ENCODE measurements around the gene MGAT3. TPM values are rescaled to one million over a fixed set of nuclear protein-coding genes. Genes with fewer than 3 reads are reported as not detected.
A peak's percentile ranks its signal among the peaks of the same experiment; 100 is the strongest.
"Not testable (repeated sequence)": the region's sequence is repeated elsewhere in the genome, so short reads cannot be mapped to it uniquely, and the experiment has no call there.

MGAT3 gene
- total RNA-seq, 4 donors from 2014 or later: 1.2 to 7.1 (median 3.6) TPM

DNA sequence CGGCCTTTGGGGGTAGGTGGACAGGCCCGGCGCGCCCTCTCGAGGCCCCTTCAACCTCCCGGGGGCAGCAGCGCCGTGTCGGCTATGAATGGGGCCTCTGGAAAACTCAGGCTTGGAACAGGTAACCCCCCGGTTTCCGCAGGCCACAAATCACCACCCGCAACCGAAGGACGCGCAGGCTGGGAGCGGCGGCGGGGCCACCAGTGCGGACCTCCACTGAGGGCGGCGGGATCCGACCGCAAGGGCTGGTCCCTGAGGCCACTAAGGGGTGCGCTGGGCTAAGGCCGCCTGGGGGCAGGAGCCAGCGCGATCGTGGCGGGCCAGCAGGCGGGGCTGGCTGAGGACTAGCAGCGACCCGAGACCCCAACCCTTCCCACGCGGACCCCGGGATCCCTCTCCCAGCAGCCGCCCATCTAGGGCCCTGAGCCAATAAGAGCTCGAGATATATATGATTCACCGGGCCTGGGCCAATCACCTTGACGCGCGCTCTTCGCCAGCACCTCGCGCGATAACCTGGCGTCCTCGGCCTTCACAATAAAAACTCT is 62.9 kb downstream of the MGAT3 start:
- Histone ChIP-seq H3K36me3 (peaks cover 29 to 67% (median 54%) of the 10 kb centered on the region in 4 donors), H3K27me3 (no peaks in the 10 kb centered on the region), H3K4me1 (peaks cover 47 to 53% (median 50%) of the 10 kb centered on the region in 4 donors), H3K9me3 (no peaks in the 10 kb centered on the region), H3K27ac (replicated peaks in 1 of 4) (peak overlapping the region; percentile 99 to 100 (median 99)), H3K4me3 (peak overlapping the region; percentile 91 to 100 (median 96))
- 2% methylated on average over 11 of the region's 47 CpGs for WGBS
- TF ChIP-seq POLR2A (IDR thresholded peaks at IDR 0.05; ENCODE audit: low read depth): peak; percentile 79
- no peak for TF ChIP-seq EP300 (IDR thresholded peaks at IDR 0.05)
- TF ChIP-seq, protein P1, sequence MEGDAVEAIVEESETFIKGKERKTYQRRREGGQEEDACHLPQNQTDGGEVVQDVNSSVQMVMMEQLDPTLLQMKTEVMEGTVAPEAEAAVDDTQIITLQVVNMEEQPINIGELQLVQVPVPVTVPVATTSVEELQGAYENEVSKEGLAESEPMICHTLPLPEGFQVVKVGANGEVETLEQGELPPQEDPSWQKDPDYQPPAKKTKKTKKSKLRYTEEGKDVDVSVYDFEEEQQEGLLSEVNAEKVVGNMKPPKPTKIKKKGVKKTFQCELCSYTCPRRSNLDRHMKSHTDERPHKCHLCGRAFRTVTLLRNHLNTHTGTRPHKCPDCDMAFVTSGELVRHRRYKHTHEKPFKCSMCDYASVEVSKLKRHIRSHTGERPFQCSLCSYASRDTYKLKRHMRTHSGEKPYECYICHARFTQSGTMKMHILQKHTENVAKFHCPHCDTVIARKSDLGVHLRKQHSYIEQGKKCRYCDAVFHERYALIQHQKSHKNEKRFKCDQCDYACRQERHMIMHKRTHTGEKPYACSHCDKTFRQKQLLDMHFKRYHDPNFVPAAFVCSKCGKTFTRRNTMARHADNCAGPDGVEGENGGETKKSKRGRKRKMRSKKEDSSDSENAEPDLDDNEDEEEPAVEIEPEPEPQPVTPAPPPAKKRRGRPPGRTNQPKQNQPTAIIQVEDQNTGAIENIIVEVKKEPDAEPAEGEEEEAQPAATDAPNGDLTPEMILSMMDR (IDR thresholded peaks at IDR 0.05): peak; percentile 26 to 56 (median 41)
- TF ChIP-seq POLR2AphosphoS5 (IDR thresholded peaks at IDR 0.05): peak; percentile 35 to 80
- peak; percentile 99 for DNase-seq (ENCODE audit: extremely low spot score)
- intact Hi-C loops (cut with DNase I): loop anchor here (10.0 kb wide), 4 partner anchors 85 to 345 kb away; partner anchors contain the start of gene SYNGR1

DNA sequence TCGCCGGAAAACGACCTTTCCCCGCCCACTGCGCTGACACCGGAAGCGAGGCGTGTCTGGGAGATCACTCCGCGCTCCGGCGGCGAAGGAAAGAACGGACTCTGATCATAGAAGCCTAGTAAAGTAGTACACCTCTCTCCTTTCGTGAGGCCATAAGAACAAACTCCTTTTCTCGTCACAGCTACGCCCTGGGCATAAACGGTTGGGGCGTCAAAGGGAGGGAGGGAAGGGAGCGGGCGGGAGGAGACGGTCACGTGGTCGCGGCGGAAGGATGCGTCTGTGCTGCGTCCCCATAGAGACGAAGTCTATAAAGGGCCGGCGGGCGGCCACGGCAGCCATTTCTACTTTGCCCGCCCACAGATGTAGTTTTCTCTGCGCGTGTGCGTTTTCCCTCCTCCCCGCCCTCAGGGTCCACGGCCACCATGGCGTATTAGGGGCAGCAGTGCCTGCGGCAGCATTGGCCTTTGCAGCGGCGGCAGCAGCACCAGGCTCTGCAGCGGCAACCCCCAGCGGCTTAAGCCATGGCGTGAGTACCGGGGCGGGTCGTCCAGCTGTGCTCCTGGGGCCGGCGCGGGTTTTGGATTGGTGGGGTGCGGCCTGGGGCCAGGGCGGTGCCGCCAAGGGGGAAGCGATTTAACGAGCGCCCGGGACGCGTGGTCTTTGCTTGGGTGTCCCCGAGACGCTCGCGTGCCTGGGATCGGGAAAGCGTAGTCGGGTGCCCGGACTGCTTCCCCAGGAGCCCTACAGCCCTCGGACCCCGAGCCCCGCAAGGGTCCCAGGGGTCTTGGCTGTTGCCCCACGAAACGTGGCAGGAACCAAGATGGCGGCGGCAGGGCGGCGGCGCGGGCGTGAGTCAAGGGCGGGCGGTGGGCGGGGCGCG is 63.7 kb downstream of the MGAT3 start, which contains the start of gene ATF4:
ATF4 (plus strand) TSS at position 337 of the 880 bp plus-strand sequence. CDS start 884 bp downstream, outside the sequence.
- no peak for TF ChIP-seq EP300 (IDR thresholded peaks at IDR 0.05)
- TF ChIP-seq POLR2A (IDR thresholded peaks at IDR 0.05; ENCODE audit: low read depth): peak; percentile 99
- peak; percentile 73 to 99 for TF ChIP-seq POLR2AphosphoS5 (IDR thresholded peaks at IDR 0.05)
- TF ChIP-seq, protein P1 (IDR thresholded peaks at IDR 0.05): no peak
- Histone ChIP-seq H3K36me3 (peaks cover 22 to 67% (median 52%) of the 10 kb centered on the region in 4 donors), H3K9me3 (no peaks in the 10 kb centered on the region), H3K27ac (replicated peaks in 1 of 4) (peak within 1 kb of the TSS; percentile 99 to 100 (median 99)), H3K4me3 (peak within 1 kb of the TSS; percentile 91 to 100 (median 96)), H3K4me1 (peaks cover 54 to 59% (median 57%) of the 10 kb centered on the region in 4 donors), H3K27me3 (no peaks in the 10 kb centered on the region)
- intact Hi-C loops (cut with DNase I): loop anchor here (10.0 kb wide), 3 partner anchors 86 to 346 kb away; partner anchors contain the start of gene SYNGR1
- under 1% methylated on average over 60 of the region's 86 CpGs for WGBS
- peak; percentile 98 for DNase-seq (ENCODE audit: extremely low spot score)

DNA sequence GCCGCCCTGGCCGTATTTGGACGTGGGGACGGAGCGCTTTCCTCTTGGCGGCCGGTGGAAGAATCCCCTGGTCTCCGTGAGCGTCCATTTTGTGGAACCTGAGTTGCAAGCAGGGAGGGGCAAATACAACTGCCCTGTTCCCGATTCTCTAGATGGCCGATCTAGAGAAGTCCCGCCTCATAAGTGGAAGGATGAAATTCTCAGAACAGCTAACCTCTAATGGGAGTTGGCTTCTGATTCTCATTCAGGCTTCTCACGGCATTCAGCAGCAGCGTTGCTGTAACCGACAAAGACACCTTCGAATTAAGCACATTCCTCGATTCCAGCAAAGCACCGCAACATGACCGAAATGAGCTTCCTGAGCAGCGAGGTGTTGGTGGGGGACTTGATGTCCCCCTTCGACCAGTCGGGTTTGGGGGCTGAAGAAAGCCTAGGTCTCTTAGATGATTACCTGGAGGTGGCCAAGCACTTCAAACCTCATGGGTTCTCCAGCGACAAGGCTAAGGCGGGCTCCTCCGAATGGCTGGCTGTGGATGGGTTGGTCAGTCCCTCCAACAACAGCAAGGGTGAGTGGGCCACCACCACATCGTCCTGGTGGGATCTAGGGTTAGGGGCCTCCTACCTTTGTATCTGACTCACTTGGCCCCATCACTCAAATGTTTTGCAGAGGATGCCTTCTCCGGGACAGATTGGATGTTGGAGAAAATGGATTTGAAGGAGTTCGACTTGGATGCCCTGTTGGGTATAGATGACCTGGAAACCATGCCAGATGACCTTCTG is 64.5 kb downstream of the MGAT3 start:
- WGBS: 7% methylated on average over 13 of the region's 28 CpGs
- DNase-seq (ENCODE audit: extremely low spot score): peak; percentile 94
- peaks cover 22 to 63% (median 48%) of the 10 kb centered on the region in 4 donors for H3K36me3 ChIP-seq
- peak overlapping the region; percentile 99 to 100 (median 99) for H3K27ac ChIP-seq (replicated peaks in 1 of 4)
- not testable (repeated sequence) for H3K27me3 ChIP-seq, H3K9me3 ChIP-seq
- H3K4me1 ChIP-seq: peaks cover 54 to 68% (median 64%) of the 10 kb centered on the region in 4 donors
- H3K4me3 ChIP-seq: peak overlapping the region; percentile 91 to 100 (median 96)
- intact Hi-C loops (cut with DNase I): loop anchor here (10.0 kb wide), 3 partner anchors 86 to 346 kb away; partner anchors contain the start of gene SYNGR1
- peak in 1 of 2 donors; percentile 62 for TF ChIP-seq POLR2AphosphoS5 (IDR thresholded peaks at IDR 0.05)

DNA sequence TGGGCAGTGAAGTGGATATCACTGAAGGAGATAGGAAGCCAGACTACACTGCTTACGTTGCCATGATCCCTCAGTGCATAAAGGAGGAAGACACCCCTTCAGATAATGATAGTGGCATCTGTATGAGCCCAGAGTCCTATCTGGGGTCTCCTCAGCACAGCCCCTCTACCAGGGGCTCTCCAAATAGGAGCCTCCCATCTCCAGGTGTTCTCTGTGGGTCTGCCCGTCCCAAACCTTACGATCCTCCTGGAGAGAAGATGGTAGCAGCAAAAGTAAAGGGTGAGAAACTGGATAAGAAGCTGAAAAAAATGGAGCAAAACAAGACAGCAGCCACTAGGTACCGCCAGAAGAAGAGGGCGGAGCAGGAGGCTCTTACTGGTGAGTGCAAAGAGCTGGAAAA is 65.3 kb downstream of the MGAT3 start:
- Histone ChIP-seq H3K36me3 (peaks cover 22 to 60% (median 46%) of the 10 kb centered on the region in 4 donors), H3K4me1 (peaks cover 54 to 74% (median 72%) of the 10 kb centered on the region in 4 donors), H3K27ac (replicated peaks in 1 of 4) (peak overlapping the region; percentile 99 to 100 (median 99))

More for the DNA sequence above, 65.3 kb downstream of the MGAT3 start:
- H3K4me3 ChIP-seq: peak overlapping the region; percentile 91 to 100 (median 96)
- H3K9me3 ChIP-seq; DNase-seq (ENCODE audit: extremely low spot score); H3K27me3 ChIP-seq: not testable (repeated sequence)
- intact Hi-C loops (cut with DNase I): loop anchor here (10.0 kb wide), 3 partner anchors 87 to 347 kb away; partner anchors contain the start of gene SYNGR1
- 16% methylated on average over 5 of the region's 5 CpGs for WGBS
